Spleen (tissue), 7 donors: Measurements from ENCODE around the gene C10orf90.

Experiments
- POLR2A ChIP-seq, 3 donors: fragments of 450-650 bp; IDR thresholded peaks; one replicate each; pipeline ENCODE4 v1.5.1; 2017; ENCODE audit warnings: antibody characterized with exemption in 3 of 3, mild to moderate bottlenecking in 1 of 3
- POLR2AphosphoS5 ChIP-seq, 3 donors: sonication (generic); formaldehyde crosslinking; IDR thresholded peaks; one replicate each; pipeline ENCODE4 v1.5.1; 2017; ENCODE audit warnings: antibody characterized with exemption in 3 of 3
- TF ChIP-seq, protein P1 (sequence below), 11 experiments: fragments of 200-600 bp in 7 of 11; fragments of 450-650 bp in 4 of 11; sonication (generic) in 4 of 11; IDR thresholded peaks in 8 of 11; conservative IDR thresholded peaks in 3 of 11; 1 replicate in 7 of 11; 2 replicates in 4 of 11; pipeline versions ENCODE4 v1.4.0 to v1.8.0; 2016 to 2021; ENCODE audit warnings: antibody characterized with exemption in 11 of 11, inconsistent platforms in 4 of 11, mild to moderate bottlenecking in 1 of 11
- donor health status: DM: no; HTN: no; CAD: no; lungs with moderate emphysema.
- donor health status: DM: no; HTN: no; CAD: no.
- donor health status: DM: no; HTN: no; CAD: no.

DNA sequence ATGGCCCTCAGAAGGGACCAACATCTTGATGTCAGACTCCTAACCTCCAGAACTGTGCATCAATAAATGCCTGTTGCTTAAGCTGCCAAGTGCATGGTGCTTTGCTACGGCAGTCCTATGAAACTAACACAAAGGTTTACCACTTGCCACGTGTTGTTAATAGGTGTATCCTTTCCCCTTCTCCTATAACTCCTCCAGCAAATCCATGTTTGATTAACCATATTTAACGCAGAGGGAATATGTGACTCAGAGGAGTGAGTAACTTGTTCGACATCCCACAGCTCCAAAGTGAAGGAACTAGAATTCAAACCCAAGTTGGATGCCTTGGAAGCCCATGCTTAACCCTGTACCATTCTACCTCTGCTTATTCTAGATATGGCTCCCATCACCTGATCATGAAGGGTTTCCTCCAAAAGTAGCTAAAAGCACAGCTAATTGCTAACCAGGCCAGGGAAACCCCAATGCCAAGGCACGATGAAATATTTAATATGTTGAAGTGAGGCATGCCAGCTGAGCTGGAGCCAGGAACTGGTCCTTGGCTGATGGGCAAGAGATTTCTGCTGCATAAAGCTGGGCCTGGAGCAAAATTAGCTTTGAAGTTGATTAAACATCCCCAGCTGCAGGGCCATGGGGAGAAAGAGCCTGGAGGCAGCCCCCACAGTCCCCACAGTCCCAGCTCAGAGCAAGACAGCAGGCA, 131.9 kb downstream of the C10orf90 start:
- no peak for TF ChIP-seq POLR2AphosphoS5 (IDR thresholded peaks at IDR 0.05)
- TF ChIP-seq POLR2A (IDR thresholded peaks at IDR 0.05): no peak
- TF ChIP-seq, protein P1, sequence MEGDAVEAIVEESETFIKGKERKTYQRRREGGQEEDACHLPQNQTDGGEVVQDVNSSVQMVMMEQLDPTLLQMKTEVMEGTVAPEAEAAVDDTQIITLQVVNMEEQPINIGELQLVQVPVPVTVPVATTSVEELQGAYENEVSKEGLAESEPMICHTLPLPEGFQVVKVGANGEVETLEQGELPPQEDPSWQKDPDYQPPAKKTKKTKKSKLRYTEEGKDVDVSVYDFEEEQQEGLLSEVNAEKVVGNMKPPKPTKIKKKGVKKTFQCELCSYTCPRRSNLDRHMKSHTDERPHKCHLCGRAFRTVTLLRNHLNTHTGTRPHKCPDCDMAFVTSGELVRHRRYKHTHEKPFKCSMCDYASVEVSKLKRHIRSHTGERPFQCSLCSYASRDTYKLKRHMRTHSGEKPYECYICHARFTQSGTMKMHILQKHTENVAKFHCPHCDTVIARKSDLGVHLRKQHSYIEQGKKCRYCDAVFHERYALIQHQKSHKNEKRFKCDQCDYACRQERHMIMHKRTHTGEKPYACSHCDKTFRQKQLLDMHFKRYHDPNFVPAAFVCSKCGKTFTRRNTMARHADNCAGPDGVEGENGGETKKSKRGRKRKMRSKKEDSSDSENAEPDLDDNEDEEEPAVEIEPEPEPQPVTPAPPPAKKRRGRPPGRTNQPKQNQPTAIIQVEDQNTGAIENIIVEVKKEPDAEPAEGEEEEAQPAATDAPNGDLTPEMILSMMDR (IDR thresholded peaks at IDR 0.05 in 8 of 11, conservative IDR thresholded peaks at IDR 0.05 in 3 of 11): no peak
